Hepatocyte (in vitro differentiated cells): ENCODE measurements around the gene PDGFA. TPM values are rescaled to one million over a fixed set of nuclear protein-coding genes. Genes with fewer than 3 reads are reported as not detected.

Experiments
- DNase-seq: peaks from one replicate; pipeline ENCODE4 v3.0.0-alpha.2; 2016; ENCODE audit warnings: low spot score
- H2AFZ ChIP-seq: fragments of 200-600 bp; sonication (generic); 2 replicates; pipeline ENCODE4 v1.6.0; 2016; ENCODE audit warnings: antibody characterized with exemption, mild to moderate bottlenecking
- H3K27ac ChIP-seq: fragments of 200-600 bp; sonication (generic); 2 replicates; pipeline ENCODE4 v1.5.1; 2016; ENCODE audit warnings: mild to moderate bottlenecking
- H3K27me3 ChIP-seq: fragments of 200-600 bp; sonication (generic); 2 replicates; pipeline ENCODE4 v1.6.1; 2016
- H3K36me3 ChIP-seq: fragments of 200-600 bp; sonication (generic); replicated peaks from 2 replicates; pipeline ENCODE4 v1.5.1; 2016; ENCODE audit warnings: low read depth; ENCODE audit not compliant: insufficient read depth
- H3K4me1 ChIP-seq: fragments of 200-600 bp; sonication (generic); 2 replicates; pipeline ENCODE4 v1.5.1; 2016; ENCODE audit warnings: mild to moderate bottlenecking, moderate library complexity; ENCODE audit not compliant: insufficient read depth
- H3K4me2 ChIP-seq: fragments of 200-600 bp; sonication (generic); 2 replicates; pipeline ENCODE4 v1.6.0; 2016
- H3K4me3 ChIP-seq: fragments of 200-600 bp; sonication (generic); 2 replicates; pipeline ENCODE4 v1.5.1; 2016; ENCODE audit warnings: mild to moderate bottlenecking
- H3K79me2 ChIP-seq: fragments of 200-600 bp; sonication (generic); 2 replicates; pipeline ENCODE4 v1.6.0; 2017; ENCODE audit warnings: mild to moderate bottlenecking
- H3K9me2 ChIP-seq: fragments of 200-600 bp; sonication (generic); replicated peaks from 2 replicates; pipeline ENCODE4 v1.6.0; 2017; ENCODE audit warnings: mild to moderate bottlenecking; ENCODE audit not compliant: insufficient read depth
- H3K9me3 ChIP-seq: fragments of 200-600 bp; sonication (generic); 2 replicates; pipeline ENCODE4 v1.5.1; 2016; ENCODE audit warnings: low read depth, mild to moderate bottlenecking
- H4K20me1 ChIP-seq: fragments of 200-600 bp; sonication (generic); 2 replicates; pipeline ENCODE4 v1.6.0; 2016; ENCODE audit warnings: mild to moderate bottlenecking; ENCODE audit not compliant: insufficient read depth, poor library complexity, severe bottlenecking
- CTCF ChIP-seq: fragments of 200-600 bp; sonication (generic); IDR thresholded peaks from 2 replicates; pipeline ENCODE4 v1.5.1; 2016; ENCODE audit warnings: antibody characterized with exemption, mild to moderate bottlenecking; ENCODE audit not compliant: poor library complexity
- EZH2 ChIP-seq: fragments of 200-600 bp; sonication (generic); IDR thresholded peaks from 2 replicates; pipeline ENCODE4 v1.6.1; 2016; ENCODE audit warnings: antibody characterized with exemption, mild to moderate bottlenecking, borderline replicate concordance
- EZH2phosphoT487 ChIP-seq: fragments of 200-600 bp; sonication (generic); IDR thresholded peaks from one replicate; pipeline ENCODE4 v1.6.1; 2018; ENCODE audit warnings: antibody characterized with exemption, mild to moderate bottlenecking, low read depth, moderate library complexity; ENCODE audit not compliant: unreplicated experiment, severe bottlenecking
- WGBS: methylation state at CpG from one replicate; pipeline ENCODE4 v1.1.6; 2016; ENCODE audit warnings: low lambda C conversion rate; ENCODE audit errors: missing lambda C conversion rate; 5-methylcytosine and 5-hydroxymethylcytosine counted together
- polyA plus RNA-seq: library from polyadenylated mRNA; unstranded; fragments of >200 nt; fragmentation: Nextera tagmentation; extraction: Ambion mirVana; gene quantifications from 2 replicates; pipeline ENCODE4 v1.2.1, GENCODE V29; 2016
- total RNA-seq: library from RNA; depleted of rRNA; stranded (reverse); fragments of >200 nt; gene quantifications from 2 replicates; pipeline ENCODE4 v1.2.3, GENCODE V29; 2014

PDGFA gene
- total and polyA plus RNA-seq, 2 experiments from 2014 or later: 30.7 to 63.1 TPM

GRCh38 chr7:543501-544337 lies 24.1 kb upstream of the PDGFA start:
- Histone ChIP-seq H3K4me1 (peaks cover 28% of the 10 kb centered on the region), H3K27ac (no peak overlapping the region), H3K9me2 (no peaks in the 10 kb centered on the region), H3K79me2 (no peaks in the 10 kb centered on the region), H3K36me3 (no peaks in the 10 kb centered on the region), H3K27me3 (no peaks in the 10 kb centered on the region), H3K9me3 (no peaks in the 10 kb centered on the region), H3K4me2 (no peak overlapping the region), H2AFZ (no peak overlapping the region), H3K4me3 (no peak overlapping the region), H4K20me1 (no peaks in the 10 kb centered on the region)
- WGBS: 91% methylated on average over 18 of the region's 18 CpGs
- no peak for DNase-seq
- TF ChIP-seq EZH2phosphoT487 (no peak), EZH2 (no peak), CTCF (no peak)

DNA sequence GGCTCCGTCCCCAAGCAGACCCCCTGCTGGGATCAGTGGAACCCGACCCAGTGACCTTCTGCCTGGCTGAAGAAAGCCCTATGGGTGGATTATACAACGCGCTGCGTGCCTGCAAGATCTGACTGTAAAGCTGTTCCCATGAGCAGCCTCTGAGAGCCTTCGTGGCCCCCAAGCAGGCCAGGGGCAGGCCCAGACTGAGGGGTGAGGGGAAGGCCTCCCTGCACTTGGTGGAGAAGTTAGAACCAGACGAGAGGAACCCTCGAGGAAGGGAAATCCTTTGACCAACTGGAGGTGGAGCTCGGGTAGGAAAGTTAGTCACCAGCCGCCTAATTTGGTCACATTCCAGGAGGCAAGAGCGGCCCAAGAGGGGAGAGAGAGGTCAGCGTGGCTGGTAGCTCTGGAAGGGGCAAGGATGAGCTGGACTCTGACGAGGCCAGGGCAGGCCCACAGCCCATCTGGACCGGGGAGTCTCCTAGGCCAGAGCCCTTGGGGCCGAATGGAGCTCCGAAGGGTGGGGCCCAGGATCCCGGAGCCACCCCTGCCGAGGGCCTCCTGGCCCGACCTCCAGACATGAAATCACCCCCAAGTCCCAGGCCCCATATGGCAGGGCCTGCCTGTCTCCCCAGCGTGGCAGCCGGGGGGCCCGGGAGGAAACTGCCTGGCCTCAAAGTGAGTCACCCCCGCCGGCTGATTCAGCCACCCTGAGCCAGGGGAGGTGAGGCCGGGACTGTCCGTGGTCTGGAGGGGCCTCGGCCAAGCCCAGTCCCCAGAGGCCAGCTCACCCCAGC lies 23.3 kb upstream of the PDGFA start:
- Histone ChIP-seq H3K4me1 (peaks cover 34% of the 10 kb centered on the region), H3K9me2 (no peaks in the 10 kb centered on the region), H3K27ac (peak overlapping the region; percentile 53), H4K20me1 (no peaks in the 10 kb centered on the region), H3K36me3 (no peaks in the 10 kb centered on the region), H3K4me2 (no peak overlapping the region), H3K79me2 (no peaks in the 10 kb centered on the region), H3K27me3 (no peaks in the 10 kb centered on the region), H3K9me3 (no peaks in the 10 kb centered on the region), H3K4me3 (no peak overlapping the region), H2AFZ (no peak overlapping the region)
- 64% methylated on average over 27 of the region's 27 CpGs for WGBS
- TF ChIP-seq CTCF (no peak), EZH2phosphoT487 (no peak), EZH2 (no peak)
- peak; percentile 61 for DNase-seq

- Histone ChIP-seq H3K36me3 (no peaks in the 10 kb centered on the region), H3K4me3 (no peak overlapping the region), H3K4me2 (no peak overlapping the region), H3K9me3 (no peaks in the 10 kb centered on the region), H3K79me2 (no peaks in the 10 kb centered on the region), H3K27ac (peak overlapping the region; percentile 53), H3K4me1 (peaks cover 38% of the 10 kb centered on the region), H4K20me1 (no peaks in the 10 kb centered on the region), H3K27me3 (no peaks in the 10 kb centered on the region), H2AFZ (no peak overlapping the region), H3K9me2 (no peaks in the 10 kb centered on the region)
- TF ChIP-seq EZH2: no peak
- TF ChIP-seq EZH2phosphoT487: no peak
- TF ChIP-seq CTCF: no peak
- no peak for DNase-seq
- 87% methylated on average over 19 of the region's 28 CpGs for WGBS
Observed at GRCh38 chr7:542131-542712, 22.6 kb upstream of the PDGFA start.
